Right lobe of liver (tissue), 6 donors: ENCODE data around the gene PLA2G12A. TPM values are rescaled to one million over a fixed set of nuclear protein-coding genes. Genes with fewer than 3 reads are reported as not detected.
A peak's percentile ranks its signal among the peaks of the same experiment; 100 is the strongest.

Source experiments
- ATAC-seq, 4 donors: fragments of 200-7000 bp; cut with Tn5 transposase; one replicate each; pipeline ENCODE4 v1.9.1; 2020; ENCODE audit warnings: mild to moderate bottlenecking in 4 of 4, moderate library complexity in 4 of 4
- DNase-seq, 3 donors: peaks; one replicate each; pipeline ENCODE4 v3.0.0-alpha.2; 2020
- H3K27ac ChIP-seq, 3 donors: fragments of 200-600 bp; one replicate each; pipeline ENCODE4 v1.8.0; 2022
- H3K27me3 ChIP-seq, 2 donors: fragments of 200-600 bp; one replicate each; pipeline ENCODE4 v1.8.0; 2022
- H3K36me3 ChIP-seq, 4 donors: fragments of 200-600 bp; sonication (generic) in 1 of 4; one replicate each; pipeline versions ENCODE4 v1.5.1 to v1.8.0; 2017 to 2022; ENCODE audit warnings: control low read depth in 1 of 4
- H3K4me1 ChIP-seq, 4 donors: fragments of 200-600 bp; sonication (generic) in 1 of 4; one replicate each; pipeline versions ENCODE4 v1.5.1 to v1.8.0; 2017 to 2022; ENCODE audit warnings: control low read depth in 1 of 4
- H3K4me3 ChIP-seq, 3 donors: fragments of 200-600 bp; one replicate each; pipeline ENCODE4 v1.8.0; 2022
- H3K9me3 ChIP-seq, 4 donors: fragments of 200-600 bp; sonication (generic) in 1 of 4; one replicate each; pipeline versions ENCODE4 v1.5.1 to v1.8.0; 2017 to 2022; ENCODE audit warnings: control low read depth in 1 of 4
- POLR2A ChIP-seq: fragments of 450-650 bp; IDR thresholded peaks from one replicate; pipeline ENCODE4 v1.6.1; 2017; ENCODE audit warnings: antibody characterized with exemption, mild to moderate bottlenecking
- WGBS: methylation state at CpG from one replicate; pipeline ENCODE4 v1.1.6; 2018; ENCODE audit warnings: low coverage, low lambda C conversion rate; ENCODE audit not compliant: insufficient coverage; ENCODE audit errors: missing lambda C conversion rate; 5-methylcytosine and 5-hydroxymethylcytosine counted together
- intact Hi-C, 2 donors: fragments of 100-400 bp; cut with DNase I; formaldehyde crosslinking; loops; one replicate each; pipeline versions ENCODE4 v1.11.2 to v1.14.1; 2022
- total RNA-seq, 6 experiments: library from RNA; depleted of rRNA in 2 of 6; stranded (reverse); fragments of >200 nt in 2 of 6; fragmentation: NEBNext Ultra II Directional in 3 of 6; extraction: Animal tissue kit (Norgen Biotek cat#: 25700) in 3 of 6; gene quantifications; one replicate each; pipeline versions ENCODE4 v1.1.0 to v1.2.4, GENCODE V29; 2016 to 2023
- TF ChIP-seq, protein P1 (sequence below), 4 donors: fragments of 200-600 bp in 3 of 4; fragments of 450-650 bp in 1 of 4; IDR thresholded peaks; one replicate each; pipeline versions ENCODE4 v1.5.1 to v1.8.0; 2016 to 2022; ENCODE audit warnings: antibody characterized with exemption in 4 of 4, mild to moderate bottlenecking in 2 of 4
- donor health status: DM: no; HTN: yes; CAD: no.
- donor health status: DM: no; HTN: no; CAD: no.
- donor health status: DM: no; HTN: no; CAD: no.
- donor health status: DM: no; HTN: yes; CAD: no.
- donor health status: DM: no; HTN: yes; CAD: no.

Gene PLA2G12A
- total RNA-seq, 6 experiments from 2014 or later: 22.0 to 31.9 (median 27.4) TPM

DNA sequence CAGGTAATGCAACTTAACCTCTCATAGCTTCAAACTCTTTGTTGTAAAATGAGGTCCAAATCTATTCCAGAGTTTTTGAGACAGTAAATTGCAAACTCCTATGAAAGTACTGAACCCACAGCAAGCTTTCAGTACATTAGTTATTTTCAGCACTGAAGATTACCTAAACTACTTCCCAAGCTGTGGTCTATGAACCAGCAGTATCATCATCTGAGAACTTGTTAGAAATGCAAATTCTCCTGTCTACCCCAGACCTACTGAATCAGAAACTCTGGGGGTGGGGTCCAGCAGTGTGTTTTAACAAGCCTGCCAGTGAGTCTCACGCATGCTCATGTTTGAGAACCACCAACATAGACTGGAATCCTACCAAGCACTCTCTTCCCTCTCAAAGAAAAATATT, 20.9 kb downstream of the PLA2G12A start:
- Histone ChIP-seq H3K36me3 (peaks cover 0 to 21% (median 8%) of the 10 kb centered on the region in 4 donors), H3K9me3 (no peaks in the 10 kb centered on the region), H3K4me1 (peaks cover 0 to 9% (median 4%) of the 10 kb centered on the region in 4 donors), H3K4me3 (no peak overlapping the region), H3K27me3 (no peaks in the 10 kb centered on the region), H3K27ac (no peak overlapping the region)
- intact Hi-C loops: no loop called here
- no peak for DNase-seq
- TF ChIP-seq, protein P1, sequence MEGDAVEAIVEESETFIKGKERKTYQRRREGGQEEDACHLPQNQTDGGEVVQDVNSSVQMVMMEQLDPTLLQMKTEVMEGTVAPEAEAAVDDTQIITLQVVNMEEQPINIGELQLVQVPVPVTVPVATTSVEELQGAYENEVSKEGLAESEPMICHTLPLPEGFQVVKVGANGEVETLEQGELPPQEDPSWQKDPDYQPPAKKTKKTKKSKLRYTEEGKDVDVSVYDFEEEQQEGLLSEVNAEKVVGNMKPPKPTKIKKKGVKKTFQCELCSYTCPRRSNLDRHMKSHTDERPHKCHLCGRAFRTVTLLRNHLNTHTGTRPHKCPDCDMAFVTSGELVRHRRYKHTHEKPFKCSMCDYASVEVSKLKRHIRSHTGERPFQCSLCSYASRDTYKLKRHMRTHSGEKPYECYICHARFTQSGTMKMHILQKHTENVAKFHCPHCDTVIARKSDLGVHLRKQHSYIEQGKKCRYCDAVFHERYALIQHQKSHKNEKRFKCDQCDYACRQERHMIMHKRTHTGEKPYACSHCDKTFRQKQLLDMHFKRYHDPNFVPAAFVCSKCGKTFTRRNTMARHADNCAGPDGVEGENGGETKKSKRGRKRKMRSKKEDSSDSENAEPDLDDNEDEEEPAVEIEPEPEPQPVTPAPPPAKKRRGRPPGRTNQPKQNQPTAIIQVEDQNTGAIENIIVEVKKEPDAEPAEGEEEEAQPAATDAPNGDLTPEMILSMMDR (IDR thresholded peaks at IDR 0.05): no peak
- no peak for TF ChIP-seq POLR2A
- ATAC-seq: no peak
- 92% methylated on average over 1 of the region's 1 CpG for WGBS

DNA sequence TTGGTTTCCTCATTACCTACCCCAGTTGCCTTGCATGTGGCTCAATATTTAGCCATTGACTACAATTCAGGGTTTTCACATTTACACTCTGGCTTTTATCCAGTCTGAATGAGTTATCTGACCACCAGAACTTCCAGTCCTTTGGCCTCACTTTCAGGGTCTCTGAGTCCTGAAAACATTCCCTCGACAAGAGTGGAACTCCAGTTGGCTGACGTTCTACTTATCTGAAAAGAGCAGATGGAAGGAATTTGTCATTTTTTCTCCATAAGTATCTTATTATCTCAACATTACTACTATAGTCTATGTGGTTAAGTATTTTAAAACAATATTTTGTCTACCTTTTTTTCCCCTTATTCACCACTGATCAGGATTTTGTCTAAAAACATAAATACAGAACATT, 21.4 kb downstream of the PLA2G12A start:
- Histone ChIP-seq H3K9me3 (no peaks in the 10 kb centered on the region), H3K4me3 (no peak overlapping the region), H3K4me1 (peaks cover 0 to 10% (median 5%) of the 10 kb centered on the region in 4 donors), H3K27me3 (no peaks in the 10 kb centered on the region), H3K27ac (no peak overlapping the region), H3K36me3 (peaks cover 0 to 18% (median 6%) of the 10 kb centered on the region in 4 donors)
- ATAC-seq (no peak), DNase-seq (no peak)
- no CpG with 5 or more reads among the region's 2 CpGs for WGBS
- intact Hi-C loops: no loop called here
- TF ChIP-seq, protein P1 (IDR thresholded peaks at IDR 0.05): no peak
- TF ChIP-seq POLR2A: no peak

DNA sequence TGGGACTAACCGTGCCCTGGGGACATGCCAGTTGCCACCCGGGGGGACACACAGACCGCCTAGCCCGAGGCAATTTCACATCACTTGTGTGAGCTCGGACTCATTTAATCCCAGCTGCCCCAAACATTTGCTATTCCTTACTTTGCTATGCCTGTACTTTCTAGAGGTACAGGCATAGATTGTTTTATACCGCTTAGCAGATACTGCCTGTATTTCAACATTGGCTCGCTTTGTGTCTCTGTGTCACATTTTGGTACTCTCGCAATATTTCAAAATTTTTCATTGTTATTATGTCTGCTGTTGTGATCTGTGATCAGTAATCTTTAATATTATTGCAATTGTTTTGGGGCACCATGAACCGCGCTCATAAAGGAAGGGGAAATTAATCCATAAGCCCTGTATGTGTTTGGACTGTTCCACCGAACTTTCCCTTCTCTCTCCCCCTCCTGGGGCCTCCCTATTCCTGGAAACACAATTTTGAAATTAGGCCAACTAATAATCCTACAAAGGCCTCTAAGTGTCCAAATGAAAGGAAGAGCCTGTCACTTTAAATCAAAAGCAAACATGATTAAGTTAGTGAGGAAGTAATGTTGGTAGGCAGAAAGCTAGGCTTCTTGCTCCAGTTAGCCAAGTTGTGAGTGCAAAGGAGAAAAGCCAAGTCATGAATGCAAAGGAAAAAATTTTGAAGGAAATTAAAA, 26.1 kb downstream of the PLA2G12A start:
- no peaks in the 10 kb centered on the region for H3K27me3 ChIP-seq
- peak in 3 of 4 donors; percentile 0 to 9 (median 4) for ATAC-seq
- H3K9me3 ChIP-seq: no peaks in the 10 kb centered on the region
- peak overlapping the region; percentile 47 to 80 (median 80) for H3K27ac ChIP-seq
- no peak for DNase-seq
- intact Hi-C loops: no loop called here
- 27% methylated on average over 6 of the region's 11 CpGs for WGBS
- H3K4me3 ChIP-seq: peak overlapping the region; percentile 63 to 85 (median 69)
- H3K4me1 ChIP-seq: peaks cover 0 to 36% (median 14%) of the 10 kb centered on the region in 4 donors
- H3K36me3 ChIP-seq: peaks cover 0 to 3% (median 1%) of the 10 kb centered on the region in 4 donors
- TF ChIP-seq, protein P1 (IDR thresholded peaks at IDR 0.05): no peak
- no peak for TF ChIP-seq POLR2A

DNA sequence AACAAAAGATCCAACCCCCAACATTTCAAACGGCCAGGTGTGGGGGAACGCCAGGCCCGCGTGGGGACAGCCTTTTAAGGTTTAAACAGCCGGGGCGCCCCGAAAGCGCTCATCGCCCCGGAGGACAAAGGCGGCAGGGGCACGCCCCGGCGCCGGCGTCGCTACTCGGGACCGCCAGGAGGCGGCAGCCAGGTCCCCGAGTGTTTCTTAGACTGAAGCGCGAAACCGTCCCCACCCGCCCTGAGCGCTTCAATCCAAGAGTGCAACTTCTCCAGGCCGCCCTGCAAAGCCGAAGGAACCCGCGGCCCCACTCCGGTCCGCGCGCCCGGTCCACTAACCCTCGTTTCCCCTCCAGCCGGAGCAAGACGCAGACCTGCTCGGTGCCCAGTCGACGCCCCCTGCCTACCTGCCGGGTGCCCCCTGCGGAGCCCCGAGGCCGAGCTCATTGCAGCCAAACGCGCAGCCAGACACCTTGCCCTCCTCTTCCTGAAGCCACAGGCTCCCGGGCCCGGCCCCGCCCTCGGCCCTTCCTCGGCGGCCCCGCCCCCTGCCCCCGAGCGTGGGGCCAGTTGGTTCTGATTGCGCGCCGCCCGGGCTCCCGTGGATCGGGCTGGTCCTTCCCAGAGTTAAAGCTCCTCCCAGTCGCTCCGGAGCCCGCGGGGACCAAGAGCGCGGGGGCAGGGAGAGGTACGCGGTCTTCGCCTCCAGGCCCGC, 26.8 kb downstream of the PLA2G12A start, which contains the start of gene CASP6:
CASP6 (minus strand) TSS at position 496 of the 714 bp plus-strand sequence; CDS start at position 446, 50 bp downstream.
- H3K27me3 ChIP-seq: no peaks in the 10 kb centered on the region
- H3K36me3 ChIP-seq: peaks cover 0 to 3% (median 0%) of the 10 kb centered on the region in 4 donors
- intact Hi-C loops: no loop called here
- no CpG with 5 or more reads among the region's 72 CpGs for WGBS
- DNase-seq (peak; percentile 94 to 96 (median 95)), ATAC-seq (peak; percentile 93 to 98 (median 95))
- no peaks in the 10 kb centered on the region for H3K9me3 ChIP-seq
- peak within 1 kb of the TSS; percentile 47 to 80 (median 80) for H3K27ac ChIP-seq
- TF ChIP-seq POLR2A: peak; percentile 63
- TF ChIP-seq, protein P1 (IDR thresholded peaks at IDR 0.05): peak; percentile 54 to 64 (median 56)
- H3K4me3 ChIP-seq: peak within 1 kb of the TSS; percentile 63 to 85 (median 69)
- peaks cover 0 to 38% (median 14%) of the 10 kb centered on the region in 4 donors for H3K4me1 ChIP-seq
